HG02642 (cell line): ENCODE results near the gene DNHD1.

Experiments
- ATAC-seq: cut with Tn5 transposase; IDR thresholded peaks from one replicate; pipeline ENCODE4 v1.9.1; 2021; ENCODE audit warnings: mild to moderate bottlenecking; ENCODE audit not compliant: unreplicated experiment, poor library complexity

DNHD1 gene

GRCh38 chr11:6526411-6527135 lies 29.5 kb downstream of the DNHD1 start:
- ATAC-seq, result peak; percentile 50

GRCh38 chr11:6529266-6529665 lies 32.2 kb downstream of the DNHD1 start:
- no peak for ATAC-seq

- no peak for ATAC-seq
Observed at GRCh38 chr11:6530848-6531247, 33.8 kb downstream of the DNHD1 start.

- ATAC-seq, result peak; percentile 53
Observed at GRCh38 chr11:6531267-6531752, 34.2 kb downstream of the DNHD1 start.

GRCh38 chr11:6538456-6538855 lies 41.4 kb downstream of the DNHD1 start:
- ATAC-seq, result no peak

- no peak for ATAC-seq
Observed at GRCh38 chr11:6538945-6539344, 41.9 kb downstream of the DNHD1 start.

DNA sequence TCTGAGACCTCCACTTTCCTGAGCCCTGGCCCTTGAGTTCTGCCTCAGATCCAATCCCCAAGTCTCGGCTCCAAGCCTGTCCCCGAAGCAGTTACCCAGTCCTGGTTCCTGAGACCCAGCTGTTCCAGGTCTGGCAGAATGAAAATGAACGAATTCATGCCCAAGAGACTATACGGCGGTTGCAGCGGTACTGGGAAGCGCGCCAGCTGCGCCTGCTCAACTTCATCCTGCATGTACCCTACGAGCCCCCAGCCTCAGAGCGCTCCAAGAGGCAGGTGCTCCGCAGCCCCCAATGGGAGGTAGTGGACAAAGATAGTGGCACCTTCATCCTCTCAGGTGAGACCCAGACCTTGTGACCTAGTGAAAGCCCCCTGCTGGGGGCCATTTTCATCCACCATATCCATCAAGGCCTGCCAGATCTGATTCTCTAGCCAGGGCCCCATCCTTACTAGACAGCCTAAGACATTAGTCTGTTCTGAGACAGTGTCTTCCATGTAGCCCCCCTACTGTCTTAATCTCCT lies 42.7 kb downstream of the DNHD1 start:
- no peak for ATAC-seq

GRCh38 chr11:6541356-6541755 lies 44.3 kb downstream of the DNHD1 start:
- ATAC-seq, result no peak

GRCh38 chr11:6542727-6543126 lies 45.6 kb downstream of the DNHD1 start:
- ATAC-seq, result no peak

DNA sequence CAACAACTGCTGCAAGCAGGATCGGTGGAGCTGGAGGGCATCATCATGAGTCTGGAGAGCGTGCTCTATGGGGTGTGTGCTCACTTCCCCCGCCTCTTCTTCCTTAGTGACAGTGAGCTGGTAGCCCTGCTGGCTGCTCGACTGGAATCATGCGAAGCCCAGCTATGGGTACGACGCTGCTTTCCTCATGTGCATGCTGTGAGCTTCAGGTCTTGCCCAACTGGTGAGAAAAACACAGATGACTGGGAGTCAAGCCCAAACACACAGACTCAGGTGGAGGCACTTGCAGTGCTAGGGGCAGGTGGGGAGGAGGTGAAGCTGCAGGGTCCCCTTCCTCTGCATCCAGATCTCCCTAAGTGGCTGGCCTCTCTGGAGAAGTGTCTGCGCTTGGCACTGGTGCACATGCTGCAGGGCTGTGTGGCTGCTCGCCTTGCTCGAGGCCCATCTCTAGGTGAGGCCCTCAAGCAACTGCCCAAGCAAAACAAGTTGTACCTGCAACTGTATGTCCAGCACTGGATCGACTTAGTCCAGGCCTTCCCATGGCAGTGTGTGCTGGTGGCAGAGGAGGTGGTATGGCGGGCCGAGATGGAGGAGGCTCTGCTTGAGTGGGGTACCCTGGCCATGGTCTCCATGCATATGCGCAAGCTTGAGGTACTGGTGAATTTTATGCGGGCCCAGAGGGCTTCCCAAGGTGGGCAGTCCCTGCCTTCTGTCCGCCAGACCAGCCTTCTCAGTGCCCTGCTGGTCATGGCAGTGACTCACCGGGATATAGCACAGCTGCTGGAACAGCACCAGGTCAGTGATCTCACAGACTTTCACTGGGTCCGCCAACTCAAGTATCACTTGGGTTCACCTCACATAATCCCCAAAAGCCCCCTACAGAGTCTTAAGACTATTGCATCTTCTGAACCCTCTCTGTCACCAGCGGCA lies 48.1 kb downstream of the DNHD1 start:
- ATAC-seq, result no peak

- ATAC-seq, result no peak
Observed at GRCh38 chr11:6545917-6546605, 49.0 kb downstream of the DNHD1 start.

GRCh38 chr11:6546735-6547134 lies 49.7 kb downstream of the DNHD1 start:
- no peak for ATAC-seq

DNA sequence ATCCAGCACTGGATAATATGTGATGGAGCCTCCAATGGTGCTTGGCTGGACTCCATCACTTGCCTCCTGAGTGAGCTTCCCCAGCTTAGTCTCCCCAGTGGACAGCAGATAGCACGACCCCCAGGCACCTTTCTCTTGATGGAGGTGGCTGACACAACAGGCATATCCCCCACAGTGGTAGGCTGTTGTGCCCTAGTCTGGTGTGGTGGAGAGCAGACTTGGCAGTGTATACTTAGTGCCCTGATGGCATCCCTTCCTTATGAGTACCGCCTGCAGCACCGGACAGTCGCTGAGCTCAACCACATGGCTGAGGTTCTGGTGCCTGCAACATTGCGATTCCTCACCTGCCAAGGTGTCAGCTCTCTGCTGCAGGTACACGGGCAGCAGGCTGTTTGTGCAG lies 50.1 kb downstream of the DNHD1 start:
- ATAC-seq, result no peak

DNA sequence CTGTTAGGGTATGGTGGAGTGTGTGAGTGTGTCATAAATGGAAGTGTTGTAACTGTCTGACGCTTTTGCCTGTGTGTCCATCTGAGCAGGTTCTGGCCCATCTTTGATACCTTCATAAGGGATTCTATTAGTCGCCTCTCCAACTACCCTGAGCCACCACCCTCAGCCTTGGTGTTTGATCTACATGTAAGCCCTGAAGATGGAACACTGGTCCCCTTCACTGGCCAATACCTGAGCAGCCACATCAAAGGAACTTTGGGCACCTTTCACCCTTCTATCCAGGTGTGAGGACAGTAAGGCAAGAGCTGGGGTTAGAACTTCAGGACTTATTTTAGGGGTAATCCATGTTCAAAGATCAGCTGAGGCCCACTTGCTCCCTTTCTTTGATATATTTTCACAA lies 51.0 kb downstream of the DNHD1 start:
- no peak for ATAC-seq

GRCh38 chr11:6548641-6549040 lies 51.6 kb downstream of the DNHD1 start:
- no peak for ATAC-seq

DNA sequence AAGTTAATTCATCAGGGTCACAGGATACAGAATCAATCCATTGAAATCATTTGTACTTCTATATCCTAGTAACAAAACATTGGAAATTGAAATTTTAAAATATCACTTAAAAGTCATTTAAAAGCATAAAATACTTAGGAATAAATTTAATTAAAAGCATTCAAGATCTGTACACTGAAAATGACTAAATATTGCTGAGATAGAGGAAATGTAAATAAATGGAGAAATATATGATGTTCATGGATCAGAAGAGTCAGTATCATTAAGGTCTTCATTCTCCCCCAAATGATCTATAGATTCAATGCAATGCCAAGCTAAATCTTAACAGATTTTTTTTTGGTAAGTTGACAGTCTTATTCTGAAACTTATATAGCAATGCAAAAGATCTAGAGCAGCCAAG lies 56.6 kb downstream of the DNHD1 start:
- no peak for ATAC-seq

GRCh38 chr11:6554828-6555706 lies 58.0 kb downstream of the DNHD1 start:
- ATAC-seq, result no peak

DNA sequence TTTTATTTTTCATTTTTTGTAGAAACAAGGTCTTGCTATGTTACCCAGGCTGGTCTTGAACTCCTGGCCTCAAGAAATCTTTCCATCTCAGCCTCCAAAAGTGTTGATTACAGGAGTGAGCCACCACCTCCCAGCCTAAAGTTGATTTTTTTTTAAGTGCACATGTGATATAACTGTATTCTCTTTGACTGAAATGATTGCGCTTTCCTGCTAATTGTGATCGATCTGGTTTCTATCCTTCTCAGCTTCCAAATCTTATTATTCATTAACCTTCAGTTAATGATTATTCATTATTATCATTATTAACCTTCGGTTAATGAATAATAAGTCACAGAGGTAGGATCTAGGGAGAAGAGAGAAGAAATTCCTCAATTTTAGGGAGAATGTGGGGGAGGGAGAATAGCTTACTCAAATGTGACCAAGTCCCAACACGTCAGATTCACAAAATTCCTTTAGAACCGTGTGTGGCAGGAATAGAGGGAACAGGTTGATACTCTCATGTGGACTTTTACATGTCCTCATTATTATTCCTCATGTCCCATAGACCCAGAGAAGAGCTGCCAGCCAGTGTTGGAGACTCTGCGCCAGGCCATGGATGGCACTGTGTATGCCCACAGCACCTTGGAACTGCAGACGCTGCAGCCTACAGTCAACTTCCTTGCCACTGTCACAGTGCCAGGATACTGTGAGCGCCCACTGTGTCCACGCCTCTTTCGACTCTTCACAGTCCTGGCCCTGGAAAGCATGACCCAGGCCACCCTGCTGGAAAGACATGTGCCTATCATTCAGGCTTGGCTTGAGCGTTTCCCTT lies 59.3 kb downstream of the DNHD1 start:
- ATAC-seq, result no peak

- no peak for ATAC-seq
Observed at GRCh38 chr11:6557063-6557462, 60.0 kb downstream of the DNHD1 start.
